IPS-18c (cell line): ENCODE results near the gene MARVELD2.
A peak's percentile ranks its signal among the peaks of the same experiment; 100 is the strongest.
"Not testable (repeated sequence)": the region's sequence is repeated elsewhere in the genome, so short reads cannot be mapped to it uniquely, and the experiment has no call there.

Experiments used
- H3K4me3 ChIP-seq: 2 replicates; pipeline ENCODE4 v1.7.0; 2013; ENCODE audit warnings: low read depth, mild to moderate bottlenecking, low read length, moderate library complexity; ENCODE audit not compliant: insufficient read depth
- H3K9me3 ChIP-seq: one replicate; pipeline ENCODE4 v1.6.1; 2013; ENCODE audit warnings: mild to moderate bottlenecking, low read length, moderate library complexity; ENCODE audit not compliant: control insufficient read depth, insufficient read depth

Gene MARVELD2, protein sequence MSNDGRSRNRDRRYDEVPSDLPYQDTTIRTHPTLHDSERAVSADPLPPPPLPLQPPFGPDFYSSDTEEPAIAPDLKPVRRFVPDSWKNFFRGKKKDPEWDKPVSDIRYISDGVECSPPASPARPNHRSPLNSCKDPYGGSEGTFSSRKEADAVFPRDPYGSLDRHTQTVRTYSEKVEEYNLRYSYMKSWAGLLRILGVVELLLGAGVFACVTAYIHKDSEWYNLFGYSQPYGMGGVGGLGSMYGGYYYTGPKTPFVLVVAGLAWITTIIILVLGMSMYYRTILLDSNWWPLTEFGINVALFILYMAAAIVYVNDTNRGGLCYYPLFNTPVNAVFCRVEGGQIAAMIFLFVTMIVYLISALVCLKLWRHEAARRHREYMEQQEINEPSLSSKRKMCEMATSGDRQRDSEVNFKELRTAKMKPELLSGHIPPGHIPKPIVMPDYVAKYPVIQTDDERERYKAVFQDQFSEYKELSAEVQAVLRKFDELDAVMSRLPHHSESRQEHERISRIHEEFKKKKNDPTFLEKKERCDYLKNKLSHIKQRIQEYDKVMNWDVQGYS

DNA sequence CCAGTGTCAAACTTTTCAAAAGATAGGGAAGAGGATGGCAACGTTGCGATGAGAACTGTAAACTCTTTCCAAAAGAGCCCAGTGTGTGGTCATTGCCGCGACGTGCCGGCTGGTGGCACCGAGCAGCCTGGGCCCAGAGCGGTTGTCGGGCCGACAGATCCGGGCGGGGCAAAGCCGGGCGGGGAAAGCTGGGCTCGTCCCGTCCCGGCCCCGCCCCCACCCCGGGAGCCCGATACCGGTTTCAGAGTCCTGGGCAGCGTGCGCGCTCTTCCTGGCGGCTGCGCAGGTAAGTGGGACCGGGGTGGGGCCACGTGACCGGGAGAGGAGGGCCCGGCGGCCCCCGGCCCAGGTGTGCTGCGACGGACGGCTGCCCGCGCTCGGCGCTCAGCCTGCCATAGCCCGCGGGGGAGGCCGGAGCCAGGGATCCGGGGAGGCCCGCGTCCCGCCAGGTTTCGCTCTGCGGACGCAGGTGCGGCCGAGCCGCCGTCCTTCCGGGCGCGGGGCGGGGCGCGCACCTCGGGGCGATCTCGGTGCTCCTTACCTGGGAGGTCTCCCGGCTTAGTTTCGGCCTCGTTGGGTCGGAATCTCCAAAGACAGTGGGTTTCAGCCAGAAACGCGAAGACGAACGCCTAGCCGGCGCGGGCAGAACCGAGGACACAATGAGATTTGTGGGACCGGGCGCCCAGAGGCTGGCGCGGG is at the start of gene MARVELD2:
Gene MARVELD2 (plus strand): TSS at position 232 of the 699 bp plus-strand sequence. CDS start 4,270 bp downstream, outside the sequence.
- Histone ChIP-seq H3K4me3 (peak within 1 kb of the TSS; percentile 92), H3K9me3 (no peaks in the 10 kb centered on the region)

DNA sequence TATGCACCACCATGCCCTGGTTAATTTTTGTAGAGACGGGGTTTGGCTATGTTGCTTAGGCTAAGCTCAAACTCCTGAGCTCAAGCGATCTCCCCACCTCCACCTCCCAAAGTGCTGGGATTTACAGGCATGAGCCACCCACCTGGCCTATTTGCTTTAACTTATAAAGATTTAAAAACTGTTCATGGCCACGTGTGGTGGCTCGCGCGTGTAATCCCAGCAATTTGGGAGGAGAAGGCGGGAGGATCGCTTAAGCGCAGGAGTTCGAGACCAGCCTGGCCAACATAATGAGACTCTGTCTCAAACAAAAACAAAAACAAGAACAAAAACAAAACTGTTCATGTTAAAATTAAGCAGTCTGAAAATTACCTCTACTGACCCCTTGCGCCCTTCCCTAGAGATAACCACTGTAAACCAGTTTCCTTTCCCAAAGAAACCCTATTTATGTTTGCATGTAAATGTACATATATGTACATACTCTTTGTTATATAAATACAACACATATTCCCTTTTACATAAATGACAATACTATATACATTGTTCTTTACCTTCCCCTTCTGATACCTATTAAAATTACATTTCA is 47.1 kb upstream of the MARVELD2 start:
- Histone ChIP-seq H3K4me3 (peak overlapping the region; percentile 96), H3K9me3 (no peaks in the 10 kb centered on the region)

DNA sequence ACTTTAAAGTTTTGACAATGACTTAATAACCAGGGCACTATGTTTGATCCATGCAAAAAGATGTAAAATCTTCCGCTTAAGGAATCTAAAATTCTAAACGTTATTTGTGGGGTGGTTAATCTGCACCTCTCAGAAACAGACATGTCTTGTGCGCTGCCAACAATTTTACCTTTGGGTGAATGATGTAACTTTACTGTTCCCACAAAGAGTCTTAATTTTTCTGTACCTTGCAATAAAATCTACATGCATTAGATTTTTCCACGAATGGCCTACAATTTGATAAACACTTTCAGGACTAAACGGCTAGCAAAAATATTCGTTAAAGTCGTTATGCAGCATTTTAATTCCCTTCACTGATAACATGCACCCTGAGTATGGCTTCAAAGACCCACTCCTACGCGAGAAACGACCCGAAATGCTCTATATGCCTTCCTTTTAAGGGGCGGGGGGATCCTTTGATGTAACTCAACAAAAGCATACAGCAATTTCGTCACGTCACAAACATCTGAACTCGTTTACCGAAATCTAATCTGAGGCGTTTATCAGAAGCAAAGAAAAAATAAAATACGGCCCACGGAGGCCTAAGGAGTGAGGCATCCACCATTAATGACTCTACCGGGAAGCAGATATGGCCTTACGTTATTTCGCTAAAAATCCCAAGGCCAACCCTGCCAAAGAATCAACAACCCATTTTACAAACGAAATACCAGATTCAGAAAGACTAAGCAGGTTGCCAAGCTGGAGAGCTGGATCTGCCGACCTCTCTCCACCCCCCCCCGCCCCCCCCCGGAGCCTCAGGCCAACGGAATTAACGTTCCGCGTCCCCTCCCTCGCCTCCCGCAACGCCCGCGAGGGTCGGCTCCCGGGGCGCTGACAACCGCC is 46.2 kb upstream of the MARVELD2 start:
- no peaks in the 10 kb centered on the region for H3K9me3 ChIP-seq
- peak overlapping the region; percentile 96 for H3K4me3 ChIP-seq

DNA sequence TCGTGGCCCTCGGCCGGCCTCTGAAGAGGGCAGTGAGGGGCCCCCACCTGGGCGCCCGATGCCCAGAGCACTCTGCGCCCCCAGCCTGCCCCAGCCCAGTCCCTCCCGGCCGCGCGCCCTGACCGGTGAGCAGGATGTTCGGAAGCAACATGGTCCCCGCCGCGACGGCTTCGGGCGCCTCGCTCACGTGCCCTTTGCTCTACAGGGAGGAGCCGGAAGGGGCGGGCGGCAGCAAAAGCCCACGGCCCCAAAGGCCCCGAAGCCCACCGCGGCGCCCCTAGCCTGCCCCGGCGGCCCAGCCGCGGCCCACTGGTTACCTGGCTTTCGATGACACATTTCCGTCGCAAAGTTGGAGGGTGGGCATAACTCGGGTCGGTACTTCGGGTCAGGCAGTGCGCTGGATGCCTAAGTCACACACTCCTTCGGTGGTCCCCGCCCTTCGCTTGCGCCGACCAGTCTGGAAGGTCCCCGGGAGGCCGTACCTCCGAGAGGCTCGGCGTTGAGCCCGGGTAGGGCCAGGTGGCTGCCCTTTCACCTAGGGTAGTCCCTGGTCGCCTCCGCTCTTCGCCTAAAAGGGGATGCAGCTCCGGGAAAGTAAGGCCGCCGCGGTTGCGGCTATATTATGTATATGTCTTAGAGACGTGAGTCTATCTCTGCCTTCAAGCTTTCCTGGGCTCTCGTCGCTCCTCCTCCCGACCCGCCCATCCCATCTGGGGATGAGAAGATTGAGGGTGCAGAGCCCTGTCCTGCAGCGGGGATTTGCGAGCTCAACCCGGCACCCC is 45.4 kb upstream of the MARVELD2 start, which contains the start of the genes AK6, RAD17 and TAF9:
Gene AK6 (minus strand): TSS at position 181 of the 782 bp plus-strand sequence. CDS start 30 bp downstream, at position 151.
Gene RAD17 (plus strand): TSS at position 479 of the 782 bp plus-strand sequence. CDS start 2,391 bp downstream, outside the sequence.
Gene TAF9 (minus strand): TSS at position 181 of the 782 bp plus-strand sequence. CDS start 3,783 bp downstream, outside the sequence.
- Histone ChIP-seq H3K9me3 (no peaks in the 10 kb centered on the region), H3K4me3 (peak within 1 kb of the TSS; percentile 96)

DNA sequence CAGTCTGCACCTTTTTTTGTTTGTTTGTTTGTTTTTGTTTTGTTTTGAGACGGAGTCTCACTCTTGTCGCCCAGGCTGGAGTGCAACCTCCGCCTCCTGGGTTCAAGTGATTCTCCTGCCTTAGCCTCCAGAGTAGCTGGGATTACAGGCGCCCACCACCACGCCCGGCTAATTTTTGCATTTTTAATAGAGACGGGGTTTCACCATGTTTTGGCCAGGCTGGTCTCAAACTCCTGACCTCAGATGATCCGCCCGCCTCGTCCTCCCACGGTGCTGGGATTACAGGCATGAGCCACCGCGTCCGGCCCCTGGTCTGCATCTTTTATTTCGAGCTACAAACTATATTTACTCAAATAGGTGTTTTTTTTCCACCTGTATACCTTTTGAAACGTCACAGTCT is 44.6 kb upstream of the MARVELD2 start:
- H3K4me3 ChIP-seq: peak overlapping the region; percentile 96
- H3K9me3 ChIP-seq: not testable (repeated sequence)

DNA sequence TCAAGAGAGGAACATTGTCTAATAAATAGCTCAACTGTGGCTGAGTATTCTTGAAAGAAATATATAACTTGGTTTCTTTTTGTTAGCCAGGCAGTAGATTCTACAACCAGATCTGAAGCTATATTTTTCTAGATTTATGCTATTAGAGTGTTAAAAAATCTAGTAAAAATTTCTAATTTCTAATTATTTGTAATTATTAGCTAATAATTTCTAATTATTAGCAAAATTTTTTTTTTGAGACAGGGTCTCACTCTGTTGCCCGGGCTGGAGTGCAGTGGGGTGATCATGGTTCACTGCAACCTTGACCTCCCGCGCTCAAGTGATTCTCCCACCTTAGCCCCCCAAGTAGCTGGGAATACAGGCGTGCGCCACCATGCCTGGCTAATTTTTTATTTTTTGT is 42.5 kb upstream of the MARVELD2 start:
- Histone ChIP-seq H3K9me3 (no peaks in the 10 kb centered on the region), H3K4me3 (no peak overlapping the region)

DNA sequence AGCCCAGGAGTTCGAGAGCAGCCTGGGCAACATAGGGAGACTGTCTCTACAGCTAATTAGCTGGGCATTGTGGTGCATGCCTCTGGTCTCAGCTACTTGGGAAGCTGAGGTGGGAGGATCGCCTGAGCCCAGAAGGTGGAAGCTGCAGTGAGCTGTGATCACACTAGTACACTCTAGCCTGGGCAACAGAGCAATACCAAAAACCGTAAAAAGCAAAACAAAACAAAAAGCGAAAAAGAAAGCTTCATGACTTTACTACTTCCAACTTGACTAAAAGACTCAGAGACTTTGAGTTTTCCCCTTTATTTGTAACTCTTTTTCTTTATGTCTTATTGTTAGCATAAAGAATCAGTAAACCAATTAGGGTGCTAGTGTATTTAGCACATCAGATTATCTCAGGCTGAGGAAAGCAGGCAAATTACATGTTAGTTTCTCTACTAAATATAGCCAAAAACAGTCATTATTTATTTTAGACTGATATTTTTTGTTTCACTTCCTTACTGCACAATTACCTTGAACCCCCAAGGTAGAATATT is 39.9 kb upstream of the MARVELD2 start:
- H3K9me3 ChIP-seq: no peaks in the 10 kb centered on the region
- no peak overlapping the region for H3K4me3 ChIP-seq

DNA sequence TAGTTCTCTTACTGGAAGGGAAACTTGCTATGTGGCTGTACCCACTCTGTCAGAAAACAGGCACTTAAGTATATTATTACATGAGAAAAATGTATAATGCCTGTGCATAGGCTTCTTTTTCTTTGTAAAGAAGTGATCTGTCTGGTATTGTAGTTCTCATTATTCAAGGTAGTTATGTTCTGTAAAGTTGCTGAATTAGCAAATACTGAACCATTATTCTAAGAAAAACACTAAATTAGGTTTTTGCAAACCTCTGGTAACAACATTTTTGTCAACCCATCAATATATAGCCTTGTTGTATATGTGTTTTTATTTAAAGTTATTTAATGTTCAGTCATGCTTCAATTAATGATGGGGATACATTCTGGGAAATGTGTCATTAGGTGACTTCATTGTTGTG is 36.5 kb upstream of the MARVELD2 start:
- Histone ChIP-seq H3K4me3 (no peak overlapping the region), H3K9me3 (no peaks in the 10 kb centered on the region)

DNA sequence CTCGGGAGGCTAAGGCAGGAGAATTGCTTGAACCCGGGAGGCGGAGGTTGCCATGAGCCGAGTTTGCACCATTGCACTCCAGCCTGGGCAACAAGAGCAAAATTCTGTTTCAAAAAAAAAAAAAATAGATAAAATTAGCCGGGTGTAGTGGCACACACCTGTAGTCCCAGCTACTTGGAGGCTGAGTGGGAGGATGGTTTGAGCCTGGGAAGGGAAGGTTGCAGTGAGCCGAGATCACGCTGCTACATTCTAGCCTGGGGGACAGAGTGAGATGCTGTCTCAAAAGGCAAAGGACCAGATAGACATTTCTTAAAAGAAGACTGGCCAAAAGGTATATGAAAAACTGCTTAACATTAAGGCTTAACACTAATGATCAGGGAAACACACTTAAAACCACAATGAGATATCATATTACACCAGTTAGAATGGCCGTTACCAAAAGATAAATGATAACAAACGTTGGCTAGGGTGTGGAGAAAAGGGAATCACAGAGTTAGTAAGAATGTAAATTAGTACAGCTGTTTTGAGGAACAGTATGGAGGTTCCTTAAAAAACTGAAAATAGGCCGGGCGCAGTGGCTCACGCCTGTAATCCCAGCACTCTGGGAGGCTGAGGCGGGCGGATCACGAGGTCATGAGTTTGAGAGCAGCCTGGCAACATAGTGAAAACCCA is 10.1 kb upstream of the MARVELD2 start:
- Histone ChIP-seq H3K4me3 (no peak overlapping the region), H3K9me3 (no peaks in the 10 kb centered on the region)

DNA sequence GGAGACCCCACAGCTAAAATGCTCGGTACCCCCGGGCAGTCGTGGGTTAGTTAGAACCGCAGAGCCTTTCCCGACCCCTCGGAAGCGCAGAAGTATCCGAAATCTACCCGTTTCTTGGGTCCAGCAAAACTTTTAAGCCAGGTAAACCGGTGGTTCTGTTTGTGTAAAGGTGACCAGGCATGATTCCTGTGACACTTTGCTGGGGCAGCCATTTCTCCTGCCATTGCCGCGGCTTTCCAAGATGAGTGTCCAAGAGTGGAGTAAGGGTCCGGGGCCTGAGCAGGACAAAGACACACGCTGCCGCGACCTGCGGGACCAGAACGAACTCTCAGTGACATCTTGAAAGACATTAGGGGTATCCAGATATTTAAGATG is 655 bp downstream of the MARVELD2 start:
- Histone ChIP-seq H3K4me3 (peak overlapping the region; percentile 92), H3K9me3 (no peaks in the 10 kb centered on the region)

DNA sequence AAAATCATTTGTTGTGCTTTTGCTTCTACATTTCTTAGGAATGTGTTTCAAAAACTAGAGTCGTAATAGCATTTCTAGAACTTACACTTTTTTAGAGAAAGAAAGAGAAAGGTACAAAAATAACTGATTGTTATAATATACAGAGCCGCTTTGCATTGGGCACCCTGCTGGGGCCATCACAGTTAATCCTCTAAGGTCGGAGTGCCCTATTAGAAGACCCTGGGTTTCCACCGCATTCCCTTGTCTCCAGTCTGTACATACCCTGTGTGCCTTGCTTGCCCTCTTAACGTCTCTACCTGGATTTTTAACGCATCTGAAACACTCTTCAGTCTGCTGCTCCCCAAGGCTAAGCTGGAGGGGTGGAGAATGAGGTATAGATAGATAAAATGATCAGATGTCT is 1.3 kb downstream of the MARVELD2 start:
- no peaks in the 10 kb centered on the region for H3K9me3 ChIP-seq
- H3K4me3 ChIP-seq: peak overlapping the region; percentile 92; the same call in 1 of the 2 replicates

DNA sequence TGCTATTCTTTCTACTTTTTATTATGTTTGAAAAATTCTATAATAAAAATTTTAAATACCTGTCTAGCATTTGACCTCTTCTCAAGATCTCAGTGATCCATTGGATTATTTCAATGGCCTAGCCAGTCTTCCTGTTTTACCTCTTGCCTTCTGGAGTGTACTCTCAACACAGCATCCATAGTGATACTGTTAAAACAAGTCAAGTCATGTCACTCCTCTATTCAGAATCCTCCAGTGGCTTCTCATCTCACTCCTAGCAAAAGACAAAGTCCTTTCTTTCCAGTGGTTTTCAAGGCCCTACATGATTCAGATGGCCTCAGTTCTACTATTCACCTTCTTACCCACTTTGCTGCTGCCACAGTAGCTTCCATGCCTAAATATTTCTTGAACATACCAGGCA is 1.8 kb downstream of the MARVELD2 start:
- no peak overlapping the region for H3K4me3 ChIP-seq
- H3K9me3 ChIP-seq: no peaks in the 10 kb centered on the region

DNA sequence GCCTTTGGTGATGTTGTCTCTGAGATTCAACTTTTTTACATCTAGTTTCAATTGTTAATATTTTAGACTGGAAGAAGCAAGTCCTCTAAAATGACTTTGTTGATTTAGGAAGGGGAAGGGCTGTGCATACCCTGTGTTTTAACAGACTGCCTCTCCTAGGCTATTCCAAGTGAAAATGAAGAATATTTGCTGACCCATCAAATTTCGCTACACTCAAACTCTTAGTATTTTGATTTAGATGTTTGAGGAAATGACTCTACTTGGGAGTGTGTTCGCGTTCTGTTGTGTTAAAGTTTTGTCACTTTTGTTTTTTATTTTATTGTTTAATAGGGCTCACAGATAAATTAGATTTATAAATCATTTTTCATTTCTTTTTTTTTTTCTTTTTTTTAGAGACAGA is 3.6 kb downstream of the MARVELD2 start:
- Histone ChIP-seq H3K9me3 (no peaks in the 10 kb centered on the region), H3K4me3 (no peak overlapping the region)

DNA sequence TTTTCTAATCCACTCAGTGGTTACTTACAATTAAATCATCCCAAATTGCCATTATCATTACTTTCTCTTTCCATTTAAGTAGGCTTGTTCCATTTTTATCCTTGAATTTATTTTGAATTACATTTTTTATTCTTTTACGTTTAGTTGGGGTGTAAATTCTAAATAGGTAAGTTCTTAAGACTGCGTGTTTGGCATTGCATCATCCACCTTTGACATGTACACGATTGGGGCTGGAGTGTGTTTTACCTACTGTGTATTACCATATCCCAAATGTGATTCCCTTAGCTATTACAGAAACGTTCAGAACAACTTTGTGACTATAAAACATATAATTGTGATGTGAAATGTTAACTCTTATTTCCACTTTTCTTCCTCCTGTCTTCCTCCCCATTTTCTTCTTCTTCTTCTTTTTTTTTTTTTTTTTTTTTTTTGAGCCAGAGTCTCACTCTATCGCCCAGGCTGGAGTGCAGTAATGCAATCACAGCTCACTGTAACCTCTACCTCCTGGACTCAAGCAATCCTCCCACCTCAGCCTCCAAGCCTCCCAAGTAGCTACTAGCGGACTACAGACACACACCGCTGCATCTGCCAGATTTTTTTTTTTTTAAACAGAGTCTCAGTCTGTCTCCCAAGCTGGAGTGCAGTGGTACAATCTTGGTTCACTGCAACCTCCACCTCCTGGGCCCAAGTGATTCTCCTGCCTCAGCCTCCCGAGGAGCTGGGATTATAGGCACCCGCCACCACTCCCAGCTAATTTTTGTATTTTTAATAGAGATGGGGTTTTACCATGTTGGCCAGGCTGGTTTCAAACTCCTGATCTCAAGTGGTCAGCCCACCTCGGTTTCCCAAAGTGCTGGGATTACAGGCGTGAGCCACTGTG is 16.7 kb downstream of the MARVELD2 start:
- no peak overlapping the region for H3K4me3 ChIP-seq
- no peaks in the 10 kb centered on the region for H3K9me3 ChIP-seq
